K562 (cell line): Measurements from ENCODE around the gene PCNX4. TPM values are rescaled to one million over a fixed set of nuclear protein-coding genes. Genes with fewer than 3 reads are reported as not detected.

Source experiments
- HDAC1 ChIP-seq, 2 experiments: fragments of 450-650 bp; IDR thresholded peaks; 2 replicates each; pipeline ENCODE4 v1.6.1; 2016 to 2017; ENCODE audit warnings: inconsistent platforms in 1 of 2, mild to moderate bottlenecking in 1 of 2, moderate library complexity in 1 of 2
- KAT2B ChIP-seq: IDR thresholded peaks from one replicate; pipeline ENCODE4 v1.6.1; 2012; ENCODE audit warnings: low read depth, mild to moderate bottlenecking, control low read depth, inconsistent platforms, low read length, moderate library complexity
- NONO ChIP-seq, 2 experiments: fragments of 200-400 bp in 1 of 2; fragments of 450-650 bp in 1 of 2; formaldehyde crosslinking in 1 of 2; IDR thresholded peaks; 2 replicates each; pipeline ENCODE4 v1.6.1; 2017; ENCODE audit warnings: low read depth in 2 of 2, mild to moderate bottlenecking in 2 of 2, moderate library complexity in 2 of 2, low read length in 1 of 2
- NRF1 ChIP-seq, 2 experiments: fragments of 450-650 bp; IDR thresholded peaks in 1 of 2; conservative IDR thresholded peaks in 1 of 2; 2 replicates each; pipeline ENCODE4 v1.6.1; 2014; ENCODE audit warnings: mild to moderate bottlenecking in 2 of 2
- PHF8 ChIP-seq: fragments of 200-600 bp; sonication (generic); IDR thresholded peaks from 2 replicates; pipeline ENCODE4 v1.6.1; 2012; ENCODE audit warnings: mixed run types, mild to moderate bottlenecking, inconsistent platforms, low read length, moderate library complexity, borderline replicate concordance
- SNIP1 ChIP-seq: fragments of 450-650 bp; IDR thresholded peaks from 2 replicates; pipeline ENCODE4 v1.7.1; 2017; ENCODE audit warnings: low read depth, mild to moderate bottlenecking
- SREBF1 ChIP-seq: fragments of 150-350 bp; IDR thresholded peaks from 2 replicates; pipeline ENCODE4 v1.6.1; 2014; ENCODE audit warnings: antibody characterized with exemption, low read depth, low read length, borderline replicate concordance
- ZNF699 ChIP-seq: fragments of 250-450 bp; sonication (Bioruptor Pico); IDR thresholded peaks from 2 replicates; pipeline ENCODE4 v1.8.0; 2021; ENCODE audit warnings: mild to moderate bottlenecking, moderate library complexity; ENCODE audit not compliant: insufficient replicate concordance
- polyA plus RNA-seq, 8 experiments: library from polyadenylated mRNA; depleted of rRNA in 4 of 8; stranded (reverse) in 5 of 8; unstranded in 3 of 8; fragments of >200 nt; fragmentation: Nextera tagmentation in 2 of 8; fragmentation: Illumina TruSeq in 1 of 8; extraction: Ambion mirVana in 2 of 8; extraction: Trizol in 1 of 8; gene quantifications; 2 replicates each; pipeline versions ENCODE4 v1.2.1 to v1.2.3, GENCODE V29; 2011 to 2014; ENCODE audit warnings: inconsistent platforms in 1 of 8, missing spikeins in 1 of 8
- total RNA-seq, 7 experiments: library from RNA; depleted of rRNA in 6 of 7; stranded (reverse); fragments of >200 nt in 6 of 7; fragmentation: Illumina TruSeq in 2 of 7; extraction: Trizol in 2 of 7; gene quantifications; 2 replicates each; pipeline versions ENCODE4 v1.2.1 to v1.2.3, GENCODE V29; 2011 to 2021; ENCODE audit warnings: low replicate concordance in 1 of 7
- TF ChIP-seq, protein P1 (sequence below): fragments of 250-450 bp; sonication (Bioruptor Pico); IDR thresholded peaks from 2 replicates; pipeline ENCODE4 v1.9.0; 2021; ENCODE audit warnings: mild to moderate bottlenecking, inconsistent platforms
- TF ChIP-seq, protein P2 (sequence below): fragments of 450-650 bp; IDR thresholded peaks from 2 replicates; pipeline ENCODE4 v1.6.1; 2017; ENCODE audit warnings: mild to moderate bottlenecking, moderate library complexity
- TF ChIP-seq, protein P3 (sequence below): fragments of 450-650 bp; IDR thresholded peaks from one replicate; pipeline ENCODE4 v1.6.1; 2018; ENCODE audit warnings: mild to moderate bottlenecking, moderate library complexity; ENCODE audit not compliant: partially characterized antibody
- TF ChIP-seq, protein P4 (sequence below), 2 experiments: fragments of 450-650 bp; IDR thresholded peaks; 2 replicates each; pipeline ENCODE4 v1.6.1; 2016
- TF ChIP-seq, protein P5 (sequence below): fragments of 450-650 bp; conservative IDR thresholded peaks from 2 replicates; pipeline ENCODE4 v1.6.1; 2016; ENCODE audit warnings: missing genetic modification characterization, low read depth, mild to moderate bottlenecking, missing compliant biosample characterization, moderate library complexity
- TF ChIP-seq, protein P6 (sequence below): sonication (generic); formaldehyde crosslinking; IDR thresholded peaks from 2 replicates; pipeline ENCODE4 v1.8.0; 2022; ENCODE audit warnings: mild to moderate bottlenecking, missing genetic modification reagents, borderline replicate concordance

Gene PCNX4
- total and polyA plus RNA-seq, 9 of the 15 experiments (the other 6 are each of a cell fraction or from before 2014, with no cell fraction given), result 10.0 to 41.2 (median 22.4) TPM

DNA sequence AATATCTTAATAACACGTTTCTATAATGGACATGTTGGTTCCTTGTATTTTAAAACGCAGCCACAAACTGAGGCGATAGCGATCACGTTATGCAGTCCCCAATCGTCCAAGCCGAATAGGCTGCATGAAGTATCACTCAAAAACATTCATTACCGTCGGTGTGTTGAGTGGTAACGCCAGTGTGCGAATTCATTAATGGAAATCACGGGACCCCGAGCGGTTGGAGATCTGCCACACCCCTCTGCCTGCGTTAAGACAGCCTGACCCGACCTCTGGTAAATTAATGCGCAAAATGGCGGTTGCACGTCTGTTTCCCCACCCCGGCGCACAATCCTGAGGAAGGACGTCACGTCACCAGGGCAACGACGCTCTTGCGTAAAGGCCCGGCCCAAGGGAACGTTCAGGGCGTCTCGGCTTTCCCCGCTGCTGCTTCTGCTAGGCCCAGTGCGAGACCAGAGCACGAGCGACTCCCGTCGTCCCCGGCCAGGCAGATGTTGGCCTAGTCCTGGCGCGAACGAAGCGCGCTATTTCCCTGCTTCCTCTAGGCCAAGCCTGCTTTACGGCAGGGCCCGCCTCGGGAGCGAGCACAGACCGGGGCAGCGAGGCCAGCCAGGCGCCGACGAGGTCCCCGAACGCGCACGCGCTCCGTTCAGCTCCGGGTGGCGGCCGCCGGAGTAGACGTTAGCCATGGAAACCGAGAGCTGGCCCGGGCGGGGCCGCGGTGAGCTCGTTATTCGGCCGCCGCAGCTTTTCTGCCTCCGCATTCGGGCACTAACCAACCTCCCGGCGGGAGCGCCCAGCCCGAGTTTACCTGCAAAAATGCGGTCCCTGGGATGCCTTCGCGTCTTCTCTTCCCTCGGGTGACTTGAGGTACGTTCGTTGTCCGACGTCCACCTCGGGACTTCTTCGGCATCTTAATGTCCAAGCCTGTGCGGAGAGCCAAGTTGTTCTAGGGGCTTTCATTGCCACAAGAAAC, at the start of gene PCNX4 (continued):
- TF ChIP-seq, protein P1, sequence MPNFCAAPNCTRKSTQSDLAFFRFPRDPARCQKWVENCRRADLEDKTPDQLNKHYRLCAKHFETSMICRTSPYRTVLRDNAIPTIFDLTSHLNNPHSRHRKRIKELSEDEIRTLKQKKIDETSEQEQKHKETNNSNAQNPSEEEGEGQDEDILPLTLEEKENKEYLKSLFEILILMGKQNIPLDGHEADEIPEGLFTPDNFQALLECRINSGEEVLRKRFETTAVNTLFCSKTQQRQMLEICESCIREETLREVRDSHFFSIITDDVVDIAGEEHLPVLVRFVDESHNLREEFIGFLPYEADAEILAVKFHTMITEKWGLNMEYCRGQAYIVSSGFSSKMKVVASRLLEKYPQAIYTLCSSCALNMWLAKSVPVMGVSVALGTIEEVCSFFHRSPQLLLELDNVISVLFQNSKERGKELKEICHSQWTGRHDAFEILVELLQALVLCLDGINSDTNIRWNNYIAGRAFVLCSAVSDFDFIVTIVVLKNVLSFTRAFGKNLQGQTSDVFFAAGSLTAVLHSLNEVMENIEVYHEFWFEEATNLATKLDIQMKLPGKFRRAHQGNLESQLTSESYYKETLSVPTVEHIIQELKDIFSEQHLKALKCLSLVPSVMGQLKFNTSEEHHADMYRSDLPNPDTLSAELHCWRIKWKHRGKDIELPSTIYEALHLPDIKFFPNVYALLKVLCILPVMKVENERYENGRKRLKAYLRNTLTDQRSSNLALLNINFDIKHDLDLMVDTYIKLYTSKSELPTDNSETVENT (CRISPR knock-in tag), result 0 out of 2 replicates have a peak, but pooled peaks have one; percentile 43
- TF ChIP-seq, protein P2, sequence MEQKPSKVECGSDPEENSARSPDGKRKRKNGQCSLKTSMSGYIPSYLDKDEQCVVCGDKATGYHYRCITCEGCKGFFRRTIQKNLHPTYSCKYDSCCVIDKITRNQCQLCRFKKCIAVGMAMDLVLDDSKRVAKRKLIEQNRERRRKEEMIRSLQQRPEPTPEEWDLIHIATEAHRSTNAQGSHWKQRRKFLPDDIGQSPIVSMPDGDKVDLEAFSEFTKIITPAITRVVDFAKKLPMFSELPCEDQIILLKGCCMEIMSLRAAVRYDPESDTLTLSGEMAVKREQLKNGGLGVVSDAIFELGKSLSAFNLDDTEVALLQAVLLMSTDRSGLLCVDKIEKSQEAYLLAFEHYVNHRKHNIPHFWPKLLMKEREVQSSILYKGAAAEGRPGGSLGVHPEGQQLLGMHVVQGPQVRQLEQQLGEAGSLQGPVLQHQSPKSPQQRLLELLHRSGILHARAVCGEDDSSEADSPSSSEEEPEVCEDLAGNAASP, result no peak
- no peak for TF ChIP-seq SNIP1
- TF ChIP-seq HDAC1 (IDR thresholded peaks at IDR 0.05), result no peak
- peak; percentile 96 for TF ChIP-seq PHF8
- TF ChIP-seq SREBF1, result 0 out of 2 replicates have a peak, but pooled peaks have one; percentile 20
- 0 out of 4 replicates have a peak, but pooled peaks of 1 of the 2 experiments have one; percentile 34 for TF ChIP-seq NONO (IDR thresholded peaks at IDR 0.05; ENCODE audit: low read depth in 2 of 2, low read length in 1 of 2)
- no peak for TF ChIP-seq KAT2B
- TF ChIP-seq, protein P3, sequence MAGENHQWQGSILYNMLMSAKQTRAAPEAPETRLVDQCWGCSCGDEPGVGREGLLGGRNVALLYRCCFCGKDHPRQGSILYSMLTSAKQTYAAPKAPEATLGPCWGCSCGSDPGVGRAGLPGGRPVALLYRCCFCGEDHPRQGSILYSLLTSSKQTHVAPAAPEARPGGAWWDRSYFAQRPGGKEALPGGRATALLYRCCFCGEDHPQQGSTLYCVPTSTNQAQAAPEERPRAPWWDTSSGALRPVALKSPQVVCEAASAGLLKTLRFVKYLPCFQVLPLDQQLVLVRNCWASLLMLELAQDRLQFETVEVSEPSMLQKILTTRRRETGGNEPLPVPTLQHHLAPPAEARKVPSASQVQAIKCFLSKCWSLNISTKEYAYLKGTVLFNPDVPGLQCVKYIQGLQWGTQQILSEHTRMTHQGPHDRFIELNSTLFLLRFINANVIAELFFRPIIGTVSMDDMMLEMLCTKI, result no peak
- TF ChIP-seq, protein P4, sequence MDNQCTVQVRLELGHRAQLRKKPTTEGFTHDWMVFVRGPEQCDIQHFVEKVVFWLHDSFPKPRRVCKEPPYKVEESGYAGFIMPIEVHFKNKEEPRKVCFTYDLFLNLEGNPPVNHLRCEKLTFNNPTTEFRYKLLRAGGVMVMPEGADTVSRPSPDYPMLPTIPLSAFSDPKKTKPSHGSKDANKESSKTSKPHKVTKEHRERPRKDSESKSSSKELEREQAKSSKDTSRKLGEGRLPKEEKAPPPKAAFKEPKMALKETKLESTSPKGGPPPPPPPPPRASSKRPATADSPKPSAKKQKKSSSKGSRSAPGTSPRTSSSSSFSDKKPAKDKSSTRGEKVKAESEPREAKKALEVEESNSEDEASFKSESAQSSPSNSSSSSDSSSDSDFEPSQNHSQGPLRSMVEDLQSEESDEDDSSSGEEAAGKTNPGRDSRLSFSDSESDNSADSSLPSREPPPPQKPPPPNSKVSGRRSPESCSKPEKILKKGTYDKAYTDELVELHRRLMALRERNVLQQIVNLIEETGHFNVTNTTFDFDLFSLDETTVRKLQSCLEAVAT (IDR thresholded peaks at IDR 0.05), result no peak; a peak in 1 of 4 replicates
- TF ChIP-seq NRF1 (conservative IDR thresholded peaks at IDR 0.05 in 1 of 2, IDR thresholded peaks at IDR 0.05 in 1 of 2), result peak; percentile 91 to 93
- no peak for TF ChIP-seq ZNF699 (CRISPR knock-in tag)
- TF ChIP-seq, protein P5, sequence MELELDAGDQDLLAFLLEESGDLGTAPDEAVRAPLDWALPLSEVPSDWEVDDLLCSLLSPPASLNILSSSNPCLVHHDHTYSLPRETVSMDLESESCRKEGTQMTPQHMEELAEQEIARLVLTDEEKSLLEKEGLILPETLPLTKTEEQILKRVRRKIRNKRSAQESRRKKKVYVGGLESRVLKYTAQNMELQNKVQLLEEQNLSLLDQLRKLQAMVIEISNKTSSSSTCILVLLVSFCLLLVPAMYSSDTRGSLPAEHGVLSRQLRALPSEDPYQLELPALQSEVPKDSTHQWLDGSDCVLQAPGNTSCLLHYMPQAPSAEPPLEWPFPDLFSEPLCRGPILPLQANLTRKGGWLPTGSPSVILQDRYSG, result no peak
- TF ChIP-seq, protein P6, sequence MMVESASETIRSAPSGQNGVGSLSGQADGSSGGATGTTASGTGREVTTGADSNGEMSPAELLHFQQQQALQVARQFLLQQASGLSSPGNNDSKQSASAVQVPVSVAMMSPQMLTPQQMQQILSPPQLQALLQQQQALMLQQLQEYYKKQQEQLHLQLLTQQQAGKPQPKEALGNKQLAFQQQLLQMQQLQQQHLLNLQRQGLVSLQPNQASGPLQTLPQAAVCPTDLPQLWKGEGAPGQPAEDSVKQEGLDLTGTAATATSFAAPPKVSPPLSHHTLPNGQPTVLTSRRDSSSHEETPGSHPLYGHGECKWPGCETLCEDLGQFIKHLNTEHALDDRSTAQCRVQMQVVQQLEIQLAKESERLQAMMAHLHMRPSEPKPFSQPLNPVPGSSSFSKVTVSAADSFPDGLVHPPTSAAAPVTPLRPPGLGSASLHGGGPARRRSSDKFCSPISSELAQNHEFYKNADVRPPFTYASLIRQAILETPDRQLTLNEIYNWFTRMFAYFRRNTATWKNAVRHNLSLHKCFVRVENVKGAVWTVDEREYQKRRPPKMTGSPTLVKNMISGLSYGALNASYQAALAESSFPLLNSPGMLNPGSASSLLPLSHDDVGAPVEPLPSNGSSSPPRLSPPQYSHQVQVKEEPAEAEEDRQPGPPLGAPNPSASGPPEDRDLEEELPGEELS (CRISPR knock-in tag), result no peak
